Measurements from ENCODE around the gene BEST2. TPM values are rescaled to one million over a fixed set of nuclear protein-coding genes. Genes with fewer than 3 reads are reported as not detected.

Gene BEST2
- total RNA-seq, 1 experiment from 2014 or later = 0.27 TPM

GRCh38 chr19:12731337-12731736 is 20.3 kb upstream of the BEST2 start:
- CTCF ChIA-PET = interaction anchor here (0.6 kb wide), 1 partner anchor 1841 kb away, joined by 3 read pairs; no protein-coding TSS in a partner anchor

GRCh38 chr19:12733369-12734214 is 18.0 kb upstream of the BEST2 start:
- TF ChIP-seq CTCF (IDR thresholded peaks at IDR 0.05; ENCODE audit: insufficient read depth in 1 of 2, low read depth in 1 of 2, low read length in 1 of 2, severe bottlenecking in 1 of 2, unreplicated experiment in 1 of 2) = peak in 1 of 2 experiments; percentile 56
- H3K27me3 Mint-ChIP-seq (ENCODE audit: insufficient read depth, unreplicated experiment) = no peaks in the 10 kb centered on the region
- Histone ChIP-seq H3K36me3 (ENCODE audit: control insufficient read depth, insufficient read depth, low read length) (peaks cover 1% of the 10 kb centered on the region), H3K4me1 (peaks cover 17% of the 10 kb centered on the region), H3K9me3 (no peaks in the 10 kb centered on the region), H3K27me3 (replicated peaks; ENCODE audit: control insufficient read depth, insufficient read depth, low read length) (no peaks in the 10 kb centered on the region), H3K4me3 (ENCODE audit: low read depth, low read length) (peak overlapping the region; percentile 73)
- H3K4me3 Mint-ChIP-seq (ENCODE audit: unreplicated experiment) = peak overlapping the region; percentile 92
- POLR2A ChIA-PET = interaction anchor here (0.5 to 2.1 kb wide), 6 partner anchors 10 to 213 kb away, joined by 3 to 8 read pairs (median 4); partner anchors contain the start of genes GCDH, JUNB and TNPO2
- intact Hi-C loops (cut with micrococcal nuclease; ENCODE audit: unreplicated experiment) = loop anchor here (1.0 kb wide), 2 partner anchors 10 to 42 kb away; partner anchors contain the start of genes HOOK2 and TNPO2
- BruUV-seq (replicated peaks) = TSS peak; percentile 30
- CTCF ChIA-PET = interaction anchor here (0.6 to 2.0 kb wide), 7 partner anchors 9 to 1349 kb away, joined by 3 to 11 read pairs (median 5); partner anchors contain the start of gene EPOR
- peaks cover 15% of the 10 kb centered on the region for H3K4me1 Mint-ChIP-seq (ENCODE audit: low read depth, unreplicated experiment)
- no peaks in the 10 kb centered on the region for H3K9me3 Mint-ChIP-seq (ENCODE audit: unreplicated experiment)
- H3K27ac Mint-ChIP-seq (ENCODE audit: unreplicated experiment) = peak overlapping the region; percentile 88
- H3K36me3 Mint-ChIP-seq (ENCODE audit: insufficient read depth, unreplicated experiment) = peaks cover 68% of the 10 kb centered on the region
- peak in 1 of 2 experiments; percentile 52 for DNase-seq

More at GRCh38 chr19:12731337-12731736, 20.3 kb upstream of the BEST2 start:
- Histone ChIP-seq H3K4me1 (peaks cover 13% of the 10 kb centered on the region), H3K4me3 (ENCODE audit: low read depth, low read length) (no peak overlapping the region), H3K9me3 (no peaks in the 10 kb centered on the region), H3K27me3 (replicated peaks; ENCODE audit: control insufficient read depth, insufficient read depth, low read length) (no peaks in the 10 kb centered on the region), H3K36me3 (ENCODE audit: control insufficient read depth, insufficient read depth, low read length) (peaks cover 1% of the 10 kb centered on the region)
- Mint-ChIP-seq H3K36me3 (ENCODE audit: insufficient read depth, unreplicated experiment) (peaks cover 64% of the 10 kb centered on the region), H3K27me3 (ENCODE audit: insufficient read depth, unreplicated experiment) (no peaks in the 10 kb centered on the region), H3K4me1 (ENCODE audit: low read depth, unreplicated experiment) (peaks cover 12% of the 10 kb centered on the region), H3K4me3 (ENCODE audit: unreplicated experiment) (no peak overlapping the region), H3K9me3 (ENCODE audit: unreplicated experiment) (no peaks in the 10 kb centered on the region), H3K27ac (ENCODE audit: unreplicated experiment) (no peak overlapping the region)
- no peak for DNase-seq
- intact Hi-C loops (cut with micrococcal nuclease; ENCODE audit: unreplicated experiment) = no loop called here
- no TSS peak for BruUV-seq (replicated peaks)
- POLR2A ChIA-PET = no interaction called here
- no peak for TF ChIP-seq CTCF (IDR thresholded peaks at IDR 0.05; ENCODE audit: insufficient read depth in 1 of 2, low read depth in 1 of 2, low read length in 1 of 2, severe bottlenecking in 1 of 2, unreplicated experiment in 1 of 2)

GRCh38 chr19:12736995-12737834 is 14.4 kb upstream of the BEST2 start, which contains the start of gene GET3:
Gene GET3, plus strand, starts transcription at chr19:12737497. Its CDS starts 9 bp downstream, at chr19:12737506.
- intact Hi-C loops (cut with micrococcal nuclease; ENCODE audit: unreplicated experiment) = no loop called here
- TSS peak; percentile 61 for BruUV-seq (replicated peaks)
- DNase-seq = peak; percentile 96 to 99

More at GRCh38 chr19:12736995-12737834, 14.4 kb upstream of the BEST2 start, which contains the start of gene GET3:
- Mint-ChIP-seq H3K4me1 (ENCODE audit: low read depth, unreplicated experiment) (peaks cover 16% of the 10 kb centered on the region), H3K27me3 (ENCODE audit: insufficient read depth, unreplicated experiment) (no peaks in the 10 kb centered on the region), H3K36me3 (ENCODE audit: insufficient read depth, unreplicated experiment) (peaks cover 42% of the 10 kb centered on the region), H3K4me3 (ENCODE audit: unreplicated experiment) (peak within 1 kb of the TSS; percentile 96), H3K27ac (ENCODE audit: unreplicated experiment) (peak within 1 kb of the TSS; percentile 99), H3K9me3 (ENCODE audit: unreplicated experiment) (no peaks in the 10 kb centered on the region)
- H3K27me3 ChIP-seq (replicated peaks; ENCODE audit: control insufficient read depth, insufficient read depth, low read length) = no peaks in the 10 kb centered on the region
- CTCF ChIA-PET = interaction anchor here (0.7 to 1.8 kb wide), 7 partner anchors 19 to 126 kb away, joined by 3 to 6 read pairs (median 4); partner anchors contain the start of genes ZNF490 and ZNF791
- TF ChIP-seq CTCF (IDR thresholded peaks at IDR 0.05; ENCODE audit: insufficient read depth in 1 of 2, low read depth in 1 of 2, low read length in 1 of 2, severe bottlenecking in 1 of 2, unreplicated experiment in 1 of 2) = no peak
- H3K9me3 ChIP-seq = no peaks in the 10 kb centered on the region
- POLR2A ChIA-PET = interaction anchor here (0.6 to 1.2 kb wide), 7 partner anchors 14 to 69 kb away, joined by 3 to 8 read pairs (median 3); partner anchors contain the start of gene RNASEH2A
- no peaks in the 10 kb centered on the region; the same call in 1 of the 2 replicates for H3K36me3 ChIP-seq (ENCODE audit: control insufficient read depth, insufficient read depth, low read length)
- peaks cover 17% of the 10 kb centered on the region for H3K4me1 ChIP-seq
- H3K4me3 ChIP-seq (ENCODE audit: low read depth, low read length) = peak within 1 kb of the TSS; percentile 86

Data from Caco-2 (cell line).